CD14-positive monocyte (primary cell): ENCODE measurements around the gene ZNF793. TPM values are rescaled to one million over a fixed set of nuclear protein-coding genes. Genes with fewer than 3 reads are reported as not detected.

Experiments used
- DNase-seq, 3 donors: peaks; one replicate each; pipeline ENCODE4 v3.0.0-alpha.2; 2011 to 2022
- H2AFZ ChIP-seq: 2 replicates; pipeline ENCODE4 v1.6.0; 2012; ENCODE audit warnings: mild to moderate bottlenecking, low read depth, low read length, inconsistent platforms; ENCODE audit not compliant: insufficient read depth, poor library complexity, severe bottlenecking
- H3K27ac ChIP-seq, 2 donors: 1 replicate in 1 of 2; 2 replicates in 1 of 2; pipeline ENCODE4 v1.5.1; 2012 to 2013; ENCODE audit warnings: low read length in 2 of 2, control low read depth in 1 of 2, inconsistent platforms in 1 of 2, low read depth in 1 of 2, mild to moderate bottlenecking in 1 of 2
- H3K27me3 ChIP-seq, 2 donors: one replicate each; pipeline versions ENCODE4 v1.6.0 to v1.6.1; 2011 to 2013; ENCODE audit warnings: low read length in 2 of 2; ENCODE audit not compliant: control insufficient read depth in 2 of 2, insufficient read depth in 2 of 2
- H3K36me3 ChIP-seq, 2 donors: replicated peaks in 1 of 2; 1 replicate in 1 of 2; 2 replicates in 1 of 2; pipeline versions ENCODE4 v1.5.1 to v1.6.1; 2012 to 2013; ENCODE audit warnings: low read length in 2 of 2, control low read depth in 1 of 2, inconsistent platforms in 1 of 2, mild to moderate bottlenecking in 1 of 2; ENCODE audit not compliant: insufficient read depth in 2 of 2, control insufficient read depth in 1 of 2
- H3K4me1 ChIP-seq, 2 donors: 1 replicate in 1 of 2; 2 replicates in 1 of 2; pipeline versions ENCODE4 v1.5.1 to v1.6.1; 2012 to 2013; ENCODE audit warnings: low read length in 2 of 2, control low read depth in 1 of 2, inconsistent platforms in 1 of 2, mild to moderate bottlenecking in 1 of 2, moderate library complexity in 1 of 2; ENCODE audit not compliant: insufficient read depth in 2 of 2, control insufficient read depth in 1 of 2
- H3K4me2 ChIP-seq: replicated peaks from 2 replicates; pipeline ENCODE3; 2012; ENCODE audit warnings: low read length, moderate library complexity, mild to moderate bottlenecking; ENCODE audit not compliant: poor library complexity, severe bottlenecking; ENCODE audit errors: extremely low read depth
- H3K4me3 ChIP-seq, 3 experiments: fragments of 200-600 bp in 1 of 3; sonication (generic) in 1 of 3; replicated peaks in 1 of 3; 1 replicate in 2 of 3; 2 replicates in 1 of 3; pipeline ENCODE4 v1.5.1; 2011 to 2013; ENCODE audit warnings: low read length in 3 of 3, mild to moderate bottlenecking in 3 of 3, control low read depth in 2 of 3, low read depth in 2 of 3, inconsistent platforms in 1 of 3, moderate library complexity in 1 of 3
- H3K79me2 ChIP-seq: 2 replicates; pipeline ENCODE4 v1.6.0; 2012; ENCODE audit warnings: mild to moderate bottlenecking, control low read depth, inconsistent platforms, low read length, moderate library complexity; ENCODE audit not compliant: insufficient read depth
- H3K9ac ChIP-seq: 2 replicates; pipeline ENCODE4 v1.6.0; 2017; ENCODE audit warnings: low read length, mild to moderate bottlenecking; ENCODE audit not compliant: insufficient read depth, poor library complexity, severe bottlenecking
- H3K9me3 ChIP-seq, 2 donors: replicated peaks in 1 of 2; 1 replicate in 1 of 2; 2 replicates in 1 of 2; pipeline versions ENCODE4 v1.5.1 to v1.6.1; 2012 to 2013; ENCODE audit warnings: low read length in 2 of 2, control low read depth in 1 of 2; ENCODE audit not compliant: control insufficient read depth in 1 of 2, insufficient read depth in 1 of 2
- H4K20me1 ChIP-seq: 2 replicates; pipeline ENCODE4 v1.6.0; 2012; ENCODE audit warnings: mild to moderate bottlenecking, low read length, control low read depth, moderate library complexity; ENCODE audit not compliant: insufficient read depth
- H3K27ac Mint-ChIP-seq, 7 donors: one replicate each; pipeline ENCODE4 v1.8.0; 2020; ENCODE audit warnings: mild to moderate bottlenecking in 7 of 7, mixed read lengths in 7 of 7, moderate library complexity in 6 of 7, inconsistent platforms in 2 of 7
- H3K27me3 Mint-ChIP-seq, 3 donors: one replicate each; pipeline ENCODE4 v1.8.0; 2021 to 2022; ENCODE audit warnings: low read depth in 3 of 3, mild to moderate bottlenecking in 3 of 3, mixed read lengths in 3 of 3, moderate library complexity in 3 of 3, inconsistent platforms in 1 of 3
- H3K36me3 Mint-ChIP-seq, 2 donors: one replicate each; pipeline ENCODE4 v1.8.0; 2020; ENCODE audit warnings: mixed read lengths in 2 of 2, inconsistent platforms in 1 of 2, mild to moderate bottlenecking in 1 of 2
- H3K4me1 Mint-ChIP-seq: one replicate; pipeline ENCODE4 v1.8.0; 2020; ENCODE audit warnings: mild to moderate bottlenecking, mixed read lengths
- H3K4me3 Mint-ChIP-seq, 2 donors: one replicate each; pipeline ENCODE4 v1.8.0; 2020; ENCODE audit warnings: mild to moderate bottlenecking in 2 of 2, mixed read lengths in 2 of 2, moderate library complexity in 1 of 2
- H3K9me3 Mint-ChIP-seq, 7 donors: one replicate each; pipeline ENCODE4 v1.8.0; 2020 to 2022; ENCODE audit warnings: mixed read lengths in 7 of 7, mild to moderate bottlenecking in 6 of 7, moderate library complexity in 6 of 7, inconsistent platforms in 2 of 7
- CTCF ChIP-seq: fragments of 200-600 bp; IDR thresholded peaks from one replicate; pipeline ENCODE4 v1.8.0; 2022; ENCODE audit warnings: antibody characterized with exemption, mild to moderate bottlenecking
- WGBS: methylation state at CpG from one replicate; pipeline ENCODE4 v1.1.5; 2013; ENCODE audit warnings: missing lambda C conversion rate; ENCODE audit not compliant: insufficient coverage; 5-methylcytosine and 5-hydroxymethylcytosine counted together
- intact Hi-C, 2 donors: fragments of 100-400 bp; cut with micrococcal nuclease; formaldehyde crosslinking; loops; one replicate each; pipeline versions ENCODE4 v1.15.0 to v1.15.1; 2023
- polyA minus RNA-seq: library from RNA; depleted of rRNA, polyadenylated mRNA; stranded (reverse); fragments of >200 nt; gene quantifications from 2 replicates; pipeline ENCODE4 v1.2.3, GENCODE V29; 2012
- polyA plus RNA-seq, 3 donors: library from polyadenylated mRNA; depleted of rRNA in 1 of 3; unstranded in 2 of 3; stranded (reverse) in 1 of 3; fragments of 300-500 nt in 2 of 3; fragments of >200 nt in 1 of 3; fragmentation: Illumina TruSeq in 2 of 3; gene quantifications; 1 replicate in 2 of 3; 2 replicates in 1 of 3; pipeline ENCODE4 v1.2.3, GENCODE V29; 2012 to 2021
- total RNA-seq, 12 experiments: library from RNA in 1 of 12; stranded (reverse) in 1 of 12; fragments of 120-200 nt in 1 of 12; gene quantifications; one replicate each; pipeline ENCODE4 v1.2.4 and lab custom pipeline; 2013 to 2026; ENCODE audit warnings: mixed read lengths in 6 of 12, inconsistent platforms in 1 of 12

The ZNF793 gene
- 0.17 TPM for total RNA-seq (2013)
- polyA plus RNA-seq: under 1 TPM in 1 of 3 donors, not detected in 2; 0.08 TPM
- polyA minus RNA-seq: not detected in 2 replicates
- 0 to 3.2 (median 0.17) reads per million in 11 experiments for total RNA-seq (lab: John Stamatoyannopoulos, UW)

GRCh38 chr19:37506387-37507166, at the start of gene ZNF793:
Gene ZNF793 (plus strand): TSS chr19:37506939. CDS start chr19:37523440, 16,501 bp downstream.
- H3K27ac Mint-ChIP-seq: no peak within 1 kb of the TSS
- Histone ChIP-seq H3K9me3 (peaks cover 83 to 88% of the 10 kb centered on the region in 2 donors), H3K27ac (no peak within 1 kb of the TSS), H3K4me3 (peak within 1 kb of the TSS; percentile 20 to 78 (median 64)), H3K36me3 (no peaks in the 10 kb centered on the region), H3K4me1 (peaks cover 11 to 14% of the 10 kb centered on the region in 2 donors), H3K4me2 (peak within 1 kb of the TSS; percentile 77), H2AFZ (peak within 1 kb of the TSS; percentile 82), H3K9ac (no peak within 1 kb of the TSS), H3K79me2 (no peaks in the 10 kb centered on the region), H3K27me3 (no peaks in the 10 kb centered on the region), H4K20me1 (no peaks in the 10 kb centered on the region)
- peaks cover 14 to 57% (median 49%) of the 10 kb centered on the region in 7 donors for H3K9me3 Mint-ChIP-seq
- WGBS: 0% methylated on average over 40 of the region's 40 CpGs
- no peak for DNase-seq
- intact Hi-C loops: no loop called here
- H3K4me3 Mint-ChIP-seq: no peak within 1 kb of the TSS
- no peaks in the 10 kb centered on the region for H3K27me3 Mint-ChIP-seq
- peaks cover 0 to 3% of the 10 kb centered on the region in 2 donors for H3K36me3 Mint-ChIP-seq
- no peaks in the 10 kb centered on the region for H3K4me1 Mint-ChIP-seq
- TF ChIP-seq CTCF: no peak

GRCh38 chr19:37466277-37466797, 40.4 kb upstream of the ZNF793 start:
- peaks cover 29 to 48% of the 10 kb centered on the region in 2 donors for H3K9me3 ChIP-seq
- H3K4me1 Mint-ChIP-seq: peaks cover 30% of the 10 kb centered on the region
- H2AFZ ChIP-seq: peak overlapping the region; percentile 97
- H3K27ac ChIP-seq: peak overlapping the region; percentile 74 to 86
- H3K9ac ChIP-seq: peak overlapping the region; percentile 76
- no peak for DNase-seq
- H3K4me3 Mint-ChIP-seq: peak overlapping the region; percentile 96 to 98
- peaks cover 26 to 33% of the 10 kb centered on the region in 2 donors for H3K4me1 ChIP-seq
- H3K27ac Mint-ChIP-seq: peak overlapping the region in 6 of 7 donors; percentile 67 to 95 (median 90)
- peak overlapping the region; percentile 89 for H3K4me2 ChIP-seq
- WGBS: 5% methylated on average over 12 of the region's 25 CpGs
- intact Hi-C loops: loop anchor here (2.0 to 10.0 kb wide), 8 partner anchors 94 to 782 kb away; partner anchors contain the start of genes ZNF527 (in 2 of the 2), ZNF345 (in 1 of the 2), ZNF383 (in 1 of the 2) and ZNF567 (in 1 of the 2)
- no peaks in the 10 kb centered on the region for H3K79me2 ChIP-seq
- H3K9me3 Mint-ChIP-seq: peaks cover 16 to 46% (median 26%) of the 10 kb centered on the region in 7 donors
- H4K20me1 ChIP-seq: no peaks in the 10 kb centered on the region
- TF ChIP-seq CTCF: no peak
- H3K27me3 ChIP-seq: no peaks in the 10 kb centered on the region
- peaks cover 12 to 18% of the 10 kb centered on the region in 2 donors for H3K36me3 Mint-ChIP-seq
- H3K27me3 Mint-ChIP-seq: no peaks in the 10 kb centered on the region
- peaks cover 5 to 38% of the 10 kb centered on the region in 2 donors for H3K36me3 ChIP-seq
- H3K4me3 ChIP-seq: peak overlapping the region; percentile 45 to 98 (median 64)
